Measurements from ENCODE around the gene MYO10.

GRCh38 chr5:16808021-16808420 lies 128.1 kb downstream of the MYO10 start:
- TF ChIP-seq CTCF (IDR thresholded peaks at IDR 0.05) = no peak
- no peak for TF ChIP-seq POLR2A (IDR thresholded peaks at IDR 0.05)
- no peak for TF ChIP-seq POLR2AphosphoS5 (IDR thresholded peaks at IDR 0.05)
- TF ChIP-seq EP300 (IDR thresholded peaks at IDR 0.05; ENCODE audit: low read depth) = no peak
